Osteoblast (primary cell): Measurements from ENCODE around the gene APOC1. TPM values are rescaled to one million over a fixed set of nuclear protein-coding genes. Genes with fewer than 3 reads are reported as not detected.

Source experiments
- DNase-seq: peaks from one replicate; pipeline ENCODE4 v3.0.0; 2011; ENCODE audit warnings: low spot score, mixed read lengths; ENCODE audit not compliant: insufficient read length; ENCODE audit errors: missing footprints
- H2AFZ ChIP-seq: 2 replicates; pipeline ENCODE4 v1.6.0; 2011; ENCODE audit warnings: mild to moderate bottlenecking, low read length
- H3K27ac ChIP-seq: 2 replicates; pipeline ENCODE4 v1.5.1; 2011; ENCODE audit warnings: mild to moderate bottlenecking, low read depth, low read length, moderate library complexity
- H3K27me3 ChIP-seq: 2 replicates; pipeline ENCODE4 v1.6.0; 2012; ENCODE audit warnings: mild to moderate bottlenecking, control low read depth, inconsistent platforms, low read length, moderate library complexity; ENCODE audit not compliant: insufficient read depth
- H3K36me3 ChIP-seq: 2 replicates; pipeline ENCODE4 v1.5.1; 2011; ENCODE audit warnings: mild to moderate bottlenecking, low read length, control low read depth, moderate library complexity; ENCODE audit not compliant: insufficient read depth
- H3K4me1 ChIP-seq: 2 replicates; pipeline ENCODE4 v1.5.1; 2011; ENCODE audit warnings: mild to moderate bottlenecking, low read length, control low read depth, moderate library complexity; ENCODE audit not compliant: insufficient read depth
- H3K4me2 ChIP-seq: 2 replicates; pipeline ENCODE4 v1.6.0; 2011; ENCODE audit warnings: mild to moderate bottlenecking, low read length; ENCODE audit not compliant: insufficient read depth
- H3K4me3 ChIP-seq: fragments of 200-600 bp; sonication (generic); 3 replicates; pipeline ENCODE4 v1.5.1; 2012; ENCODE audit warnings: mild to moderate bottlenecking, low read length, inconsistent platforms; ENCODE audit not compliant: insufficient read depth
- H3K79me2 ChIP-seq: 2 replicates; pipeline ENCODE4 v1.6.0; 2012; ENCODE audit warnings: mild to moderate bottlenecking, low read length, control low read depth, inconsistent platforms; ENCODE audit not compliant: insufficient read depth
- H3K9me3 ChIP-seq: 2 replicates; pipeline ENCODE4 v1.5.1; 2011; ENCODE audit warnings: low read depth, low read length, control low read depth
- H4K20me1 ChIP-seq: 2 replicates; pipeline ENCODE4 v1.6.0; 2012; ENCODE audit warnings: mild to moderate bottlenecking, low read length, control low read depth; ENCODE audit not compliant: insufficient read depth
- CTCF ChIP-seq: IDR thresholded peaks from 2 replicates; pipeline ENCODE4 v1.5.1; 2011; ENCODE audit warnings: mild to moderate bottlenecking, low read depth, low read length, moderate library complexity; ENCODE audit errors: extremely low read depth
- total RNA-seq: library from RNA; depleted of rRNA; stranded (reverse); fragments of >200 nt; gene quantifications from 2 replicates; pipeline ENCODE4 v1.2.3, GENCODE V29; 2012

The APOC1 gene
- total RNA-seq, 1 donor, result 1.4 TPM

- DNase-seq, result peak; percentile 71
- Histone ChIP-seq H3K27ac (no peak overlapping the region), H2AFZ (no peak overlapping the region), H3K9me3 (no peaks in the 10 kb centered on the region), H3K4me2 (peak overlapping the region; percentile 100), H3K4me1 (peaks cover 22% of the 10 kb centered on the region), H3K79me2 (peaks cover 47% of the 10 kb centered on the region), H3K4me3 (no peak overlapping the region), H4K20me1 (peaks cover 16% of the 10 kb centered on the region), H3K36me3 (peaks cover 53% of the 10 kb centered on the region), H3K27me3 (no peaks in the 10 kb centered on the region)
- TF ChIP-seq CTCF, result no peak
These were observed 21.5 kb upstream of the APOC1 start for GRCh38 chr19:44892932-44893331.

GRCh38 chr19:44893332-44894051, 20.9 kb upstream of the APOC1 start:
- H3K4me1 ChIP-seq, result peaks cover 22% of the 10 kb centered on the region
- peaks cover 48% of the 10 kb centered on the region for H3K36me3 ChIP-seq
- no peak overlapping the region for H3K4me2 ChIP-seq
- peak; percentile 44 for DNase-seq
- H3K79me2 ChIP-seq, result peaks cover 47% of the 10 kb centered on the region
- H4K20me1 ChIP-seq, result peaks cover 16% of the 10 kb centered on the region
- H3K27me3 ChIP-seq, result no peaks in the 10 kb centered on the region
- H3K9me3 ChIP-seq, result no peaks in the 10 kb centered on the region
- no peak overlapping the region for H3K4me3 ChIP-seq
- no peak for TF ChIP-seq CTCF
- H2AFZ ChIP-seq, result no peak overlapping the region
- H3K27ac ChIP-seq, result no peak overlapping the region

GRCh38 chr19:44894052-44894400, 20.4 kb upstream of the APOC1 start:
- TF ChIP-seq CTCF, result no peak
- peaks cover 48% of the 10 kb centered on the region for H3K36me3 ChIP-seq

DNA sequence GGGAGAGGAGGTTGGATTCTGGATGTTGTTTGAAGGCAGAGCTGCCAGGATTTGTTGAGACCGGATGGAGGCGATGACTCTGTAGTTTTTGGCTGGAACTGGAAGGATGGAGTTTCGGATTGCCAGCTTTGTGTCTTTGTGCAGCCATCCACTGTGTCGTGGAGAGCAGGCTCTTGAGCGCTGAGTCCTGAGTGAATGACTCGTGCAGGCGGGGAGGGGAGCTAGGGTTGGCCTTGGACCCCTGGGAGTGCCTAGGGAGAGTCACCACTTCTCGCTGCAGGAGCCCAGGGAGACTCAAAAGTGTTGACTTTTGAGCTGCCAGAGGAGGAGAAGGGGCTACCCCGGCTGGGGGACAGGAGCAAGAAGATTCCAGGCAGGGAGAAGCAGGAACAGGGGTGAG, 19.5 kb upstream of the APOC1 start:
- H3K36me3 ChIP-seq, result peaks cover 50% of the 10 kb centered on the region
- TF ChIP-seq CTCF, result no peak
- H3K79me2 ChIP-seq, result peaks cover 47% of the 10 kb centered on the region

More at GRCh38 chr19:44894052-44894400, 20.4 kb upstream of the APOC1 start:
- H4K20me1 ChIP-seq, result peaks cover 16% of the 10 kb centered on the region
- H3K27ac ChIP-seq, result no peak overlapping the region
- DNase-seq, result peak; percentile 45
- no peak overlapping the region for H2AFZ ChIP-seq
- no peak overlapping the region for H3K4me2 ChIP-seq
- no peak overlapping the region for H3K4me3 ChIP-seq
- H3K4me1 ChIP-seq, result peaks cover 22% of the 10 kb centered on the region
- H3K27me3 ChIP-seq, result no peaks in the 10 kb centered on the region
- no peaks in the 10 kb centered on the region for H3K9me3 ChIP-seq
- H3K79me2 ChIP-seq, result peaks cover 47% of the 10 kb centered on the region

More for the DNA sequence above, 19.5 kb upstream of the APOC1 start:
- Histone ChIP-seq H2AFZ (no peak overlapping the region), H3K27ac (no peak overlapping the region), H3K4me3 (no peak overlapping the region), H3K27me3 (no peaks in the 10 kb centered on the region), H3K9me3 (no peaks in the 10 kb centered on the region), H4K20me1 (peaks cover 16% of the 10 kb centered on the region), H3K4me1 (peaks cover 17% of the 10 kb centered on the region), H3K4me2 (no peak overlapping the region)
- peak; percentile 89 for DNase-seq
